ENCODE measurements around the gene ZMYND8. TPM values are rescaled to one million over a fixed set of nuclear protein-coding genes. Genes with fewer than 3 reads are reported as not detected.
A peak's percentile ranks its signal among the peaks of the same experiment; 100 is the strongest.
"Not testable (repeated sequence)": the region's sequence is repeated elsewhere in the genome, so short reads cannot be mapped to it uniquely, and the experiment has no call there.

The ZMYND8 gene
- total RNA-seq, 1 donor from 2014 or later, result 13.6 TPM

GRCh38 chr20:47311211-47311610, 45.3 kb downstream of the ZMYND8 start:
- Histone ChIP-seq H3K4me1 (ENCODE audit: control insufficient read depth in 3 of 3, insufficient read depth in 3 of 3, low read length in 3 of 3) (peaks cover 18 to 25% (median 23%) of the 10 kb centered on the region in 3 donors), H3K27ac (ENCODE audit: low read depth, low read length) (no peak overlapping the region)

GRCh38 chr20:47310729-47311128, 45.8 kb downstream of the ZMYND8 start:
- Histone ChIP-seq H3K9me3 (ENCODE audit: control insufficient read depth in 3 of 3, low read length in 3 of 3) (no peaks in the 10 kb centered on the region), H3K9ac (ENCODE audit: low read depth in 1 of 3, low read length in 3 of 3) (no peak overlapping the region), H3K27ac (ENCODE audit: low read depth, low read length) (no peak overlapping the region), H3K27me3 (ENCODE audit: control insufficient read depth in 3 of 3, insufficient read depth in 3 of 3, low read length in 3 of 3) (no peaks in the 10 kb centered on the region), H3K4me1 (ENCODE audit: control insufficient read depth in 3 of 3, insufficient read depth in 3 of 3, low read length in 3 of 3) (peaks cover 16 to 22% (median 19%) of the 10 kb centered on the region in 3 donors), H3K36me3 (ENCODE audit: control insufficient read depth in 3 of 3, insufficient read depth in 3 of 3, low read length in 3 of 3) (peaks cover 11 to 16% (median 11%) of the 10 kb centered on the region in 3 donors), H3K4me3 (ENCODE audit: low read length in 3 of 3) (no peak overlapping the region)

More at GRCh38 chr20:47311211-47311610, 45.3 kb downstream of the ZMYND8 start:
- H3K4me3 ChIP-seq (ENCODE audit: low read length in 3 of 3), result no peak overlapping the region
- no peaks in the 10 kb centered on the region for H3K9me3 ChIP-seq (ENCODE audit: control insufficient read depth in 3 of 3, low read length in 3 of 3)
- no peak overlapping the region for H3K9ac ChIP-seq (ENCODE audit: low read depth in 1 of 3, low read length in 3 of 3)
- peaks cover 11 to 15% (median 11%) of the 10 kb centered on the region in 3 donors for H3K36me3 ChIP-seq (ENCODE audit: control insufficient read depth in 3 of 3, insufficient read depth in 3 of 3, low read length in 3 of 3)
- no peaks in the 10 kb centered on the region for H3K27me3 ChIP-seq (ENCODE audit: control insufficient read depth in 3 of 3, insufficient read depth in 3 of 3, low read length in 3 of 3)

- H3K9me3 ChIP-seq (ENCODE audit: control insufficient read depth in 3 of 3, low read length in 3 of 3), result no peaks in the 10 kb centered on the region
- H3K27ac ChIP-seq (ENCODE audit: low read depth, low read length), result no peak overlapping the region
- peaks cover 11 to 18% (median 11%) of the 10 kb centered on the region in 3 donors for H3K36me3 ChIP-seq (ENCODE audit: control insufficient read depth in 3 of 3, insufficient read depth in 3 of 3, low read length in 3 of 3)
- no peak overlapping the region for H3K4me3 ChIP-seq (ENCODE audit: low read length in 3 of 3)
- peaks cover 8 to 14% (median 10%) of the 10 kb centered on the region in 3 donors for H3K4me1 ChIP-seq (ENCODE audit: control insufficient read depth in 3 of 3, insufficient read depth in 3 of 3, low read length in 3 of 3)
- H3K9ac ChIP-seq (ENCODE audit: low read depth in 1 of 3, low read length in 3 of 3), result peak overlapping the region in 1 of 3 donors; percentile 61
- H3K27me3 ChIP-seq (ENCODE audit: control insufficient read depth in 3 of 3, insufficient read depth in 3 of 3, low read length in 3 of 3), result no peaks in the 10 kb centered on the region
Observed at GRCh38 chr20:47309806-47310426, 46.6 kb downstream of the ZMYND8 start.

GRCh38 chr20:47309394-47309793, 47.1 kb downstream of the ZMYND8 start:
- Histone ChIP-seq H3K36me3 (ENCODE audit: control insufficient read depth in 3 of 3, insufficient read depth in 3 of 3, low read length in 3 of 3) (peaks cover 11 to 20% (median 11%) of the 10 kb centered on the region in 3 donors), H3K27me3 (ENCODE audit: control insufficient read depth in 3 of 3, insufficient read depth in 3 of 3, low read length in 3 of 3) (no peaks in the 10 kb centered on the region), H3K4me3 (ENCODE audit: low read length in 3 of 3) (no peak overlapping the region), H3K27ac (ENCODE audit: low read depth, low read length) (no peak overlapping the region), H3K4me1 (ENCODE audit: control insufficient read depth in 3 of 3, insufficient read depth in 3 of 3, low read length in 3 of 3) (peaks cover 4 to 14% (median 8%) of the 10 kb centered on the region in 3 donors), H3K9me3 (ENCODE audit: control insufficient read depth in 3 of 3, low read length in 3 of 3) (no peaks in the 10 kb centered on the region), H3K9ac (ENCODE audit: low read depth in 1 of 3, low read length in 3 of 3) (no peak overlapping the region)

- not testable (repeated sequence) for H3K27me3 ChIP-seq (ENCODE audit: control insufficient read depth in 3 of 3, insufficient read depth in 3 of 3, low read length in 3 of 3); H3K9ac ChIP-seq (ENCODE audit: low read depth in 1 of 3, low read length in 3 of 3); H3K27ac ChIP-seq (ENCODE audit: low read depth, low read length); H3K4me3 ChIP-seq (ENCODE audit: low read length in 3 of 3); H3K9me3 ChIP-seq (ENCODE audit: control insufficient read depth in 3 of 3, low read length in 3 of 3)
- peaks cover 4 to 15% (median 7%) of the 10 kb centered on the region in 3 donors for H3K4me1 ChIP-seq (ENCODE audit: control insufficient read depth in 3 of 3, insufficient read depth in 3 of 3, low read length in 3 of 3)
- peaks cover 11 to 20% (median 14%) of the 10 kb centered on the region in 3 donors for H3K36me3 ChIP-seq (ENCODE audit: control insufficient read depth in 3 of 3, insufficient read depth in 3 of 3, low read length in 3 of 3)
Observed at GRCh38 chr20:47307569-47307968, 48.9 kb downstream of the ZMYND8 start.

GRCh38 chr20:47306755-47307370, 49.6 kb downstream of the ZMYND8 start:
- Histone ChIP-seq H3K27ac (ENCODE audit: low read depth, low read length) (no peak overlapping the region), H3K4me1 (ENCODE audit: control insufficient read depth in 3 of 3, insufficient read depth in 3 of 3, low read length in 3 of 3) (peaks cover 0 to 11% (median 6%) of the 10 kb centered on the region in 3 donors), H3K4me3 (ENCODE audit: low read length in 3 of 3) (no peak overlapping the region), H3K27me3 (ENCODE audit: control insufficient read depth in 3 of 3, insufficient read depth in 3 of 3, low read length in 3 of 3) (no peaks in the 10 kb centered on the region), H3K36me3 (ENCODE audit: control insufficient read depth in 3 of 3, insufficient read depth in 3 of 3, low read length in 3 of 3) (peaks cover 11 to 18% (median 17%) of the 10 kb centered on the region in 3 donors), H3K9ac (ENCODE audit: low read depth in 1 of 3, low read length in 3 of 3) (no peak overlapping the region), H3K9me3 (ENCODE audit: control insufficient read depth in 3 of 3, low read length in 3 of 3) (no peaks in the 10 kb centered on the region)

- Histone ChIP-seq H3K4me1 (ENCODE audit: control insufficient read depth in 3 of 3, insufficient read depth in 3 of 3, low read length in 3 of 3) (peaks cover 0 to 11% (median 6%) of the 10 kb centered on the region in 3 donors), H3K36me3 (ENCODE audit: control insufficient read depth in 3 of 3, insufficient read depth in 3 of 3, low read length in 3 of 3) (peaks cover 11 to 18% (median 14%) of the 10 kb centered on the region in 3 donors), H3K27ac (ENCODE audit: low read depth, low read length) (no peak overlapping the region)
Observed at GRCh38 chr20:47306095-47306494, 50.4 kb downstream of the ZMYND8 start.

GRCh38 chr20:47305667-47306066, 50.8 kb downstream of the ZMYND8 start:
- no peak overlapping the region for H3K27ac ChIP-seq (ENCODE audit: low read depth, low read length)
- no peaks in the 10 kb centered on the region for H3K27me3 ChIP-seq (ENCODE audit: control insufficient read depth in 3 of 3, insufficient read depth in 3 of 3, low read length in 3 of 3)
- H3K9me3 ChIP-seq (ENCODE audit: control insufficient read depth in 3 of 3, low read length in 3 of 3), result no peaks in the 10 kb centered on the region
- H3K4me1 ChIP-seq (ENCODE audit: control insufficient read depth in 3 of 3, insufficient read depth in 3 of 3, low read length in 3 of 3), result peaks cover 0 to 8% (median 6%) of the 10 kb centered on the region in 3 donors
- peaks cover 11 to 18% (median 14%) of the 10 kb centered on the region in 3 donors for H3K36me3 ChIP-seq (ENCODE audit: control insufficient read depth in 3 of 3, insufficient read depth in 3 of 3, low read length in 3 of 3)
- H3K4me3 ChIP-seq (ENCODE audit: low read length in 3 of 3), result no peak overlapping the region
- H3K9ac ChIP-seq (ENCODE audit: low read depth in 1 of 3, low read length in 3 of 3), result no peak overlapping the region

More at GRCh38 chr20:47306095-47306494, 50.4 kb downstream of the ZMYND8 start:
- H3K27me3 ChIP-seq (ENCODE audit: control insufficient read depth in 3 of 3, insufficient read depth in 3 of 3, low read length in 3 of 3), result no peaks in the 10 kb centered on the region
- no peak overlapping the region for H3K4me3 ChIP-seq (ENCODE audit: low read length in 3 of 3)
- no peak overlapping the region for H3K9ac ChIP-seq (ENCODE audit: low read depth in 1 of 3, low read length in 3 of 3)
- no peaks in the 10 kb centered on the region for H3K9me3 ChIP-seq (ENCODE audit: control insufficient read depth in 3 of 3, low read length in 3 of 3)

GRCh38 chr20:47304287-47304686, 52.2 kb downstream of the ZMYND8 start:
- Histone ChIP-seq H3K9me3 (ENCODE audit: control insufficient read depth in 3 of 3, low read length in 3 of 3) (no peaks in the 10 kb centered on the region), H3K36me3 (ENCODE audit: control insufficient read depth in 3 of 3, insufficient read depth in 3 of 3, low read length in 3 of 3) (peaks cover 8 to 14% (median 11%) of the 10 kb centered on the region in 3 donors)

GRCh38 chr20:47303736-47304135, 52.8 kb downstream of the ZMYND8 start:
- H3K27ac ChIP-seq (ENCODE audit: low read depth, low read length), result no peak overlapping the region
- peaks cover 8 to 15% (median 9%) of the 10 kb centered on the region in 3 donors for H3K36me3 ChIP-seq (ENCODE audit: control insufficient read depth in 3 of 3, insufficient read depth in 3 of 3, low read length in 3 of 3)
- H3K4me1 ChIP-seq (ENCODE audit: control insufficient read depth in 3 of 3, insufficient read depth in 3 of 3, low read length in 3 of 3), result peaks cover 0 to 8% (median 6%) of the 10 kb centered on the region in 3 donors
- H3K9ac ChIP-seq (ENCODE audit: low read depth in 1 of 3, low read length in 3 of 3), result peak overlapping the region in 1 of 3 donors; percentile 50
- H3K27me3 ChIP-seq (ENCODE audit: control insufficient read depth in 3 of 3, insufficient read depth in 3 of 3, low read length in 3 of 3), result no peaks in the 10 kb centered on the region
- no peak overlapping the region for H3K4me3 ChIP-seq (ENCODE audit: low read length in 3 of 3)
- no peaks in the 10 kb centered on the region for H3K9me3 ChIP-seq (ENCODE audit: control insufficient read depth in 3 of 3, low read length in 3 of 3)

More at GRCh38 chr20:47304287-47304686, 52.2 kb downstream of the ZMYND8 start:
- Histone ChIP-seq H3K27ac (ENCODE audit: low read depth, low read length) (no peak overlapping the region), H3K4me3 (ENCODE audit: low read length in 3 of 3) (no peak overlapping the region), H3K9ac (ENCODE audit: low read depth in 1 of 3, low read length in 3 of 3) (no peak overlapping the region), H3K4me1 (ENCODE audit: control insufficient read depth in 3 of 3, insufficient read depth in 3 of 3, low read length in 3 of 3) (peaks cover 0 to 8% (median 6%) of the 10 kb centered on the region in 3 donors), H3K27me3 (ENCODE audit: control insufficient read depth in 3 of 3, insufficient read depth in 3 of 3, low read length in 3 of 3) (no peaks in the 10 kb centered on the region)

Measured in skeletal muscle tissue (tissue), 4 donors.